Medulla oblongata (tissue), 1 donor: Measurements from ENCODE around the gene RPGR.

Source experiments
- DNase-seq: peaks from one replicate; pipeline ENCODE4 v3.0.0-alpha.2; 2015; ENCODE audit errors: extremely low spot score

RPGR gene

GRCh38 chrX:38262715-38263620 is 64.3 kb downstream of the RPGR start:
- DNase-seq: no peak

- DNase-seq: no peak
Measured at GRCh38 chrX:38260231-38260630, 67.1 kb downstream of the RPGR start.

GRCh38 chrX:38256019-38256418 is 71.3 kb downstream of the RPGR start:
- no peak for DNase-seq

GRCh38 chrX:38249965-38250364 is 77.3 kb downstream of the RPGR start:
- no peak for DNase-seq

- DNase-seq: no peak
Measured at GRCh38 chrX:38247051-38247450, 80.3 kb downstream of the RPGR start.

- DNase-seq: no peak
Measured at GRCh38 chrX:38240541-38240940, 86.8 kb downstream of the RPGR start.

- DNase-seq: no peak
Measured at GRCh38 chrX:38236901-38237615, 90.3 kb downstream of the RPGR start.

- peak; percentile 10 for DNase-seq
Measured at GRCh38 chrX:38233891-38234667, 93.2 kb downstream of the RPGR start.

- DNase-seq: no peak
Measured at GRCh38 chrX:38232079-38232686, 95.1 kb downstream of the RPGR start.

GRCh38 chrX:38225093-38225492 is 102.2 kb downstream of the RPGR start:
- no peak for DNase-seq

- DNase-seq: no peak
Measured at GRCh38 chrX:38224160-38224559, 103.1 kb downstream of the RPGR start.

GRCh38 chrX:38221391-38221929 is 105.8 kb downstream of the RPGR start:
- DNase-seq: no peak

- no peak for DNase-seq
Measured at GRCh38 chrX:38220415-38221390, 106.6 kb downstream of the RPGR start, which contains the start of gene SRPX. Gene SRPX, minus strand, starts transcription at chrX:38220871. Its CDS starts 79 bp downstream, at chrX:38220792.

- DNase-seq: peak; percentile 48
Measured at GRCh38 chrX:38220024-38220414, 107.3 kb downstream of the RPGR start.
